Nephron progenitor cell (in vitro differentiated cells): ENCODE measurements around the gene FBXW2.

Experiments used
- DNase-seq: peaks from one replicate; pipeline ENCODE4 v3.0.0; 2021
- H3K27ac Mint-ChIP-seq: 2 replicates; pipeline ENCODE4 v1.8.0; 2021; ENCODE audit warnings: mild to moderate bottlenecking, moderate library complexity, mixed read lengths
- H3K27me3 Mint-ChIP-seq: 2 replicates; pipeline ENCODE4 v1.8.0; 2021; ENCODE audit warnings: mild to moderate bottlenecking, low read depth, mixed read lengths; ENCODE audit not compliant: poor library complexity
- H3K36me3 Mint-ChIP-seq: 2 replicates; pipeline ENCODE4 v1.8.0; 2021; ENCODE audit warnings: low read depth, mixed read lengths
- H3K4me1 Mint-ChIP-seq: 2 replicates; pipeline ENCODE4 v1.8.0; 2021; ENCODE audit warnings: mixed read lengths
- H3K4me3 Mint-ChIP-seq: 2 replicates; pipeline ENCODE4 v1.8.0; 2021; ENCODE audit warnings: mild to moderate bottlenecking, moderate library complexity, mixed read lengths
- H3K9me3 Mint-ChIP-seq: 2 replicates; pipeline ENCODE4 v1.8.0; 2021; ENCODE audit warnings: mild to moderate bottlenecking, moderate library complexity, mixed read lengths
- CTCF ChIP-seq: fragments of 200-600 bp; sonication (generic); IDR thresholded peaks from 2 replicates; pipeline ENCODE4 v1.5.0; 2021; ENCODE audit warnings: antibody characterized with exemption

Gene FBXW2

DNA sequence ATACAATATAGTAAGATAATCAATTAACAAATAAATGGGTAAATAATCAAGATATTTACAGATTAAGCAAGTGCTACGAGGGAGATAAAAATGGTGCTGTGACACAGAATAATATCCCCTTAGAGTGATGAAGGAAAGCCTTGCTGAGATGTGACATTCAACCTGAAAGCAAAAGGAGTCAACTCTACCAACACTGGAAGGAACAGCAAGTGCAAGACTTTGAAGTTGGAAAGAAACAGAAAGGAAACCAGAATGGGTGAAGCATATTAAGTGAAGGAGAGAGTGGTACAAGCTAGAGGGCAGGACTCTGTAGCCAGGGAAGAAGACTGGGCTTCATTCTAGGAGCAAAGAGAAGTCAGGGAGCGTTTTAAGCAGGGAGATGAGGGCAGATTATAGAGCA is 66.7 kb downstream of the FBXW2 start:
- H3K4me1 Mint-ChIP-seq: peaks cover 26% of the 10 kb centered on the region
- H3K27me3 Mint-ChIP-seq: peaks cover 46% of the 10 kb centered on the region
- no peak for TF ChIP-seq CTCF
- no peaks in the 10 kb centered on the region for H3K9me3 Mint-ChIP-seq
- no peak overlapping the region for H3K4me3 Mint-ChIP-seq
- no peak for DNase-seq
- no peak overlapping the region for H3K27ac Mint-ChIP-seq
- no peaks in the 10 kb centered on the region for H3K36me3 Mint-ChIP-seq

GRCh38 chr9:120725907-120726306 is 67.3 kb downstream of the FBXW2 start:
- Mint-ChIP-seq H3K27me3 (peaks cover 46% of the 10 kb centered on the region), H3K36me3 (no peaks in the 10 kb centered on the region)
- no peak for DNase-seq

DNA sequence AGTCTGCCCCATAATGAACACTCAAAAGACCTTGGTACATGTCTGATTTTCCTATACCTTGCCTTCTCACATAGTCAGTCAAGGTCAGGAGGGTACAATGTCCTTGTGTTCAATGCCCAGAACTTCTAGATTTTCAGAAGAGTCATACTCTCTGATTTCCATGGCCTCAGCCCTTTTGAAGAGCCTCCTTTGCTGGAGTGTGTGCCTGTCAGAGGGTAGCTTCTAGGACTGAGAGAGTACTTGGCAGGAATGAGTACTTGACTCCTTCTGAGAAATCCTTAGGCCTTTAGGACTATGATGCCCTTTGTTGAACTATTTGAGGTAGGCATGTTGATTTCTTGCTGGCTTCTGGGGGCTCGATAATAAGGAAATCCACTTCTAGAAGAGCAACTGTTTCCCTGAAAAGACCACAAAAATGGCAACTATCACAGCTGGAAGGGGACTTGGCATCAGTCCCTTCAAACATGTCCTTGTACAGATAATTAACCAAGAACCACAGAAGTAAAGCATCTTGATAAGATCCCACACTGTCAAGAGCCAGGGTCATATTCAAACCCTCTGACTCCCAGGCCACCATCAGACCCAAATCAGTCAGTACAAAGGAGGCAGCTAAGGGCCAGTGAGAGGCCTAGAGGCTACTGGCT is 68.3 kb downstream of the FBXW2 start:
- Mint-ChIP-seq H3K27ac (no peak overlapping the region), H3K4me3 (no peak overlapping the region), H3K36me3 (no peaks in the 10 kb centered on the region), H3K27me3 (peaks cover 43% of the 10 kb centered on the region), H3K9me3 (no peaks in the 10 kb centered on the region), H3K4me1 (peaks cover 10% of the 10 kb centered on the region)
- no peak for TF ChIP-seq CTCF
- DNase-seq: no peak

More at GRCh38 chr9:120725907-120726306, 67.3 kb downstream of the FBXW2 start:
- Mint-ChIP-seq H3K4me1 (peaks cover 20% of the 10 kb centered on the region), H3K27ac (no peak overlapping the region), H3K4me3 (no peak overlapping the region), H3K9me3 (no peaks in the 10 kb centered on the region)
- no peak for TF ChIP-seq CTCF

DNA sequence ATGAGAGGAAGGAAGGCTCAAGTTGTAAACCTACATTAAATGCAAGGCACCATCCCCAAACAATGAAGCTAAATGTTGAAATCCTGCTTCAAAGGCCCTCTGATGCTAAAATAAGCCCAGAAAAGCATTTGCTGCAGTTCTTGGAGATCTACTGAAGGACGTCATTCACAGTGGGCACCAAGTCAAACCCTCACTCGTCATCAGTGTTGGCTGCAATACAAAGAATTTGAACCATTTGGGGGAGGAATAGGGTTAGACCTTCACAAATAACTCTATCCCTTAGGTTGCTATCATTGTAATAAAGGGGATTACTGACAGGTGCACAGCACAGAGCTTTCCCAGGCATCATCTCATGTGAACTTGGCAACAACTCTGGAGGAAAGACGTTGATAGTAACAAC is 69.7 kb downstream of the FBXW2 start:
- no peak for TF ChIP-seq CTCF
- no peak overlapping the region for H3K27ac Mint-ChIP-seq

DNA sequence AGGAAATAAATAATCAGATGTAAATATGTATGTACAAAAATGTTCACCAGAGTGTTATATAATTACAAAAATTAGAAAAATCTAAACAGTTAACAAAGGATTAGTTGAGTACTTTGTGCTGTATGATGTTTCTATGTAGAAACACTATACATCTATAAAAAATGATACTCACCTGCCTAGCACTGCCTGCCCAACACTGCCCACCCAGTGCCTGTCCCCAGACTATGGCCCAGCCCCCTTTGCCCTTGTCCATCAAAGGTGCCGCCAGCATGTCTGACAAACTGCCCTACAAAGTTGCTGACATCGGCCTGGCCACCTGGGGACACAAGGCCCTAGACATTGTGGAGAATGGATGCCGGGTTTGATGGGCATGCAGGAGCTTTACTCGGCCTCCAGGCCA is 72.8 kb downstream of the FBXW2 start:
- no peak for DNase-seq
- Mint-ChIP-seq H3K4me3 (no peak overlapping the region), H3K9me3 (no peaks in the 10 kb centered on the region), H3K36me3 (no peaks in the 10 kb centered on the region), H3K27me3 (peaks cover 14% of the 10 kb centered on the region), H3K27ac (no peak overlapping the region), H3K4me1 (peaks cover 13% of the 10 kb centered on the region)
- TF ChIP-seq CTCF: no peak

More for the DNA sequence above, 69.7 kb downstream of the FBXW2 start:
- Mint-ChIP-seq H3K27me3 (peaks cover 37% of the 10 kb centered on the region), H3K9me3 (no peaks in the 10 kb centered on the region), H3K4me1 (peaks cover under 1% of the 10 kb centered on the region), H3K4me3 (no peak overlapping the region), H3K36me3 (no peaks in the 10 kb centered on the region)
- no peak for DNase-seq

GRCh38 chr9:120718316-120718715 is 74.9 kb downstream of the FBXW2 start:
- Mint-ChIP-seq H3K9me3 (no peaks in the 10 kb centered on the region), H3K27me3 (peaks cover 11% of the 10 kb centered on the region), H3K4me1 (peaks cover 20% of the 10 kb centered on the region), H3K36me3 (no peaks in the 10 kb centered on the region), H3K27ac (no peak overlapping the region), H3K4me3 (no peak overlapping the region)
- DNase-seq: no peak
- no peak for TF ChIP-seq CTCF
